ENCODE measurements around the gene CCSER1.

The CCSER1 gene

DNA sequence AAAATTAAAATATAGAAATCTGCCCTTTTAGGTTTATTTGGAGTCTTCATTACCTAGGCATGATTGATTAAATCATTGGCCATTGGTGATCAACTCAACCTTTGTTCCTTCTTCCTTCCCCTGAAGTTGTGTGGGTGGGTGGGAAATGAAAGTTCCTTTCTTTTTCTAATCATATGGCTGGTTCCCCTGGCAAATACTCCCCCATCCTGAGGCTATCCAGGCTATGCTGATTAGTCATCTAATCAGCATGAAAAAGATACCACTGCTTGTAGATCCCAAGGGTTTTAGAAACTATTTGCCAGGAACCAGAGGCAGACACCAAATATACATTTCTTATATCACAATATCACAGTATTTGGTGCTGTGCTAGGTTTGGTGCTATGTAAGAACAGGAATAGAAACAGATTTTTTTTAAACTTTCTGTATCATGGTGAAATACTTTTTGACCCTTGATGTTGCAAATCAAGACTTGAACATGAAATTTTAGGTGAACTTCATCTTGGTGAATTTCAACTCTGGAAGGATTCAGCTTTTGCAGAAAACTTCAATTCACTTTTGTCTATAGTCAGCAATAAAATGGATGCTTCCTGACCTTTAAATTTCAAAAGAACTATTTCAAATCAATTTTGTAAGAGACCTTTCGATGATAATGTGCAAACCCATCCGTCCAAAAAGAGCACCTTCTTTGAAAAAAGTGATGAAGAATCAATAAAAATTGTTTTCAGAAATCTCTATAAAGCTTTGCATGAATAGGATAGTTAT is 71.1 kb downstream of the CCSER1 start:
- DNase-seq, result no peak

GRCh38 chr4:90207887-90208454 is 80.8 kb downstream of the CCSER1 start:
- no peak for DNase-seq

DNA sequence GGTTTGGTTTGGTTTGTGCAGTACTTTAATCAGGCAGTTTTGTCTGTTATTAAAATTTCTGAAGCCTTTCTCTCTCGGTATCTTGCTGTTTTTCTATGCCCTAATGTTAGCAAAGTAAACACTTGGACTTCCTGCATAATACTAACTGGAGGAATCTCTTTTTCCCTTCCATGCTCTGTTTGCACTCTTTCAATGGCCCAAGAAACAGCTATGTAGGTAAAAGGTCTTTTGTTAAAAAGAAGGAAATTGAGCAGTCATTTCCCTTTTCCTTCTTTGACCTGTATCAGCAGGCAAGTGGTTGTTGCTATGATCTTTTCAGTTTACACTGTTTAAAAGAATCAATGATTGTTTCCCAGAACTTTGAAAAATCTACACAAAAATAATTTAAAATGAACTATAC is 82.7 kb downstream of the CCSER1 start:
- DNase-seq, result peak in 1 of 3 experiments; percentile 42

GRCh38 chr4:90211174-90211573 is 84.0 kb downstream of the CCSER1 start:
- no peak for DNase-seq

DNA sequence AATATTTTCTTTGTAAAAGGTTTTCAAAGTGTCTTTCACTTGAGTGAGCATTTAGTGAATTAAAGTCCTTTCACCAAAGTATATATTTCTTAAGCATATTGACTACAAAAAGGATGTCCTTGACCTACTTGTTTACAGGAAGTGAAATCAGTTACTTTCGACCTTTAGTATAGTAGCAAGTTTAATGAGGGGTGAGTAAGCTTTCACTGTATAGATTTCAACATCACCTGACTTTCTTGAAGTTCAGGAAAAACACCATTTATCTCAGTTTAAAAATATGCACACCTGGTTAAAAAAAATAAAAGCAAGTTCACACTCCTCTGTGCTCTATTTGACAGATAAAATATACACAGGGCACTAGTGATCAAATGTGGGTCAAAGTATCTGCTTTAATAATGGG is 88.1 kb downstream of the CCSER1 start:
- DNase-seq, result no peak

- DNase-seq, result no peak
Observed at GRCh38 chr4:90219822-90220221, 92.6 kb downstream of the CCSER1 start.

- DNase-seq, result peak in 1 of 3 experiments; percentile 53
Observed at GRCh38 chr4:90220459-90220858, 93.3 kb downstream of the CCSER1 start.

DNA sequence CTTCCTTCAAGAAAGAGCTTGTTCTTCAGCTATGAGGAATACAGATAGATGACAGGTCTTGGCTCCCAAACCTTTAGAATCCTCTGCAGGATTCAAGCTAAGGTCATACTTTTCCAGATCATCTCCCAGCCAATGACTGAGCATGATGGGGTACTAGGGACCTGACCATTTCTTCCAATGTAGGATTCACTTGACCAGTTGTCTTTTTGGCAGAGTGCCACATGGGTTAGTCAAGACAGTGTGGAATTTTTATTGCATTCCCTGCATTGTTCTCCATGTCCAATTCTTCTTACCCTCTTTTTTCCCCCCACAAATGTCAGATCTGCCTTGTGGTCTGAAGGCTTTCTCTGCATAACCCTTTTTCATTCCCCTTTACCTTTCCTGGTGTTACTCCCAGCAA is 99.5 kb downstream of the CCSER1 start:
- no peak for DNase-seq

DNA sequence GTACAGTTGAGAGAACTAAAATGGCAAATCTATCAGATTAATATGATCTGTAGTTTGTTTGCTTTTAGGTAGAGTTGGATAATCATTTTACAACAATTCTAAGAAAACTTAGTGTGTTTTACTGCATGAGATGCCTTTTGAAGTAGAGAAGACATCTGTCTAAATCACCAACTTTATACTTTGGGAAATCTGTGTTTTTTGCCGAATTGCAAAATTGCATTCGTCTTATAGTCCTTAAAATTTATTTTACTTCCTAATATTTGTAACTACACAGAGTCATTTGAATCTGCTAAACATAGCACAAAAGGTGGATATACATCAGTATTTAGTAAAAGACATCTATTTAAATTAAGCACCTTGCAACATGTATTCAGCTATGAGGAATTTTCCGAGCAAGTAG is 100.0 kb downstream of the CCSER1 start:
- no peak for DNase-seq

DNA sequence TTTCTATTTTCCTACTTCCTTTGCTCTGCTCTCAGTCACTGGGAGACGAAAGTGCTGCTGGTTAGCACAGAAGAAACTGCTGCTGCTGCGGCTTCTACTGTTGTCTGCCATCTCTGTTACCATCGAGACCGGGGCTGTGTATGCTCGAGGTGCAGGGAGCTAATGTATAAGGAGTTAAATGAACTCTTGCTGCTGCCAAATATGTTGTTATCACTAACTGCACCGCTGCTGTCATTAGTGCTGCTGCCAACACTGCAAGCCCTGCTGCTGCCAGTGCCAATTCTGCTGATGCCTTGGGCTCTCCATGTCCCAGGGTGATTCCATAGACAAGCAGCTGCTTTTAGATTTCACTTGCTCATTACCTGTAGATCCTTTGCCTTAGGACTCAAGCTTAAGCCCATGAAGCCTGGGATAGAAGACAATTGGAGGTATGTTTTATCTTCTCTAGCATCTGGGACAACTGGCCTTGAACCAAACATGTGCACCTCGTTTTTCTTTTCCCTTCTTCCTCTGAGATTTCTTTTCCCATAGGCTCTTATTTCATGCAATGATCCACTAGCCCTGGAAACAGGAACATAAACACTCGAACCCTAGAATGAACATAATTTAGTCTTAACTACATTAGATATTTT is 107.8 kb downstream of the CCSER1 start:
- DNase-seq, result no peak

DNA sequence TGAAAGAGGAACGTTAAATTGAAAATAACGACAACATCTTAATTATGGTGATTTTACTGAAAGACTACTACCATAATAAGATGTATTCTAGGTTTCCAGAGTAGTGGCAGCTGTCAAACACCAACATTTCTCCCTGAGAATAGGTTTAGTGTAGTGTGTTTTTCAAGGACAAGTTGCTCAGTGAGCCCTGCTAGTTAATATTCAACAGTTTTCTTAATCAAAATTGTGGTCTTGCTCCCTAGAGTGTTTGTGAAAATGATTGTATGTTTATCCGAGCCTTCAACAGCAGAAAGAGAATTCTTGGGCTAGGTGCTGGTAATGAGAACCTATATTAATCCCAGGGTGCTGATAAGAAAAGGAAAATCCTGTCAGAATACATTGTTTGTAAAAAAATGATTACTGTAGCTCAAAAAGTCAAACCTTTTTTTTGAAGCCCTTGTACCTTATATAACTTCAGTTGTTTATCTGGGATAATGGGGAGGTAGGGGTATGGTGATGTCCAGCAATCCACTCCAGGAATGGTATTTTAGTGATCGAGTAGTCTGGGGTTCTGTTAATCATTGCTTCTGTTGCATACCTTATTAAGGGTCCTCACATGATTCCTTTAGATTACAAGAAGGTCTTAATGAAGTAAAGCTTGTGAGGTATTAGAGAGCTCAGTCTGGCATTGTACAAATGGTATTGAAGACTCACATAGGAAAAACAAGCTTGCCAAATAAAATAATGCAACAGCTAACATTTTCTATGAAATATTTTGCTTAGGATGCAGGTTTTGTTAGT is 110.7 kb downstream of the CCSER1 start:
- DNase-seq, result no peak

GRCh38 chr4:90240333-90240732 is 113.1 kb downstream of the CCSER1 start:
- no peak for DNase-seq

DNA sequence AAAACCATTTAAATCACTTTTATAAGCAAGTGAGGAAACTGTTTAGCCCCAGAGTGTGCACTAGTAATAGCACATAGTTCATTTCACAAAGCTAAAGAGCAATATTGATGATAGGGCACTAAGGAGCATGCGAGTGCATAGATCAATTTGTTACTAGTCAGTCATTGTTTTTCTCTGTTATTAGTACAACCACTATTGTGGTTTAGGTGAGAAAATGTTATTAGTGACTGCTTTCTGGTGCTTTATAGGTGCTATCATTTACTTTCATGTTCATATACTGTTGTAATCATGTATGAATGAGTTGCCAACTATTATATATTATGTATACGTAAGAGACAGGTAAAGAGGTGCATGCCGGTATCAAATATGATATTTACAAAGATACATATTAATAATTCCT is 113.8 kb downstream of the CCSER1 start:
- no peak for DNase-seq

- DNase-seq, result no peak
Observed at GRCh38 chr4:90245837-90246236, 118.6 kb downstream of the CCSER1 start.

- DNase-seq, result no peak
Observed at GRCh38 chr4:90246816-90247215, 119.6 kb downstream of the CCSER1 start.

DNA sequence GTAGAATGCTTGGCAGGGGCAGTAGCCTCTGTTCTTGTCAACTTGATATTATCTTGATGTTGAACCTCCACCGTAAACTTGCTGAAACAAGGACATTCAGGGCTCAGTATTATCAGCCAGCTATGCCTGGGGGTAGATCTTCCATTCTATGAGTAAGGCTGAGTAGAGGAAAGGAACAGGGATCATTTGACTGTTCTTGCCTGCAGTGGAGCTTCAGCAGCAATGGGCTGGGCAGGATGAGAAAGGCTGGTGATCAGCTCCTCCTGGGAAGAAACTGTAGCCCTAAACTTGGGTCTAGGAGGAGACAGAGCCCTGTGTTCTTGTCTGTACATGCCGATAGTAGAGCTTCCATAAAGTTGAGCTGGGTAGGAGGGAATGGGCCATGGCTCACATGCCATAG is 127.2 kb downstream of the CCSER1 start:
- DNase-seq, result no peak

DNA sequence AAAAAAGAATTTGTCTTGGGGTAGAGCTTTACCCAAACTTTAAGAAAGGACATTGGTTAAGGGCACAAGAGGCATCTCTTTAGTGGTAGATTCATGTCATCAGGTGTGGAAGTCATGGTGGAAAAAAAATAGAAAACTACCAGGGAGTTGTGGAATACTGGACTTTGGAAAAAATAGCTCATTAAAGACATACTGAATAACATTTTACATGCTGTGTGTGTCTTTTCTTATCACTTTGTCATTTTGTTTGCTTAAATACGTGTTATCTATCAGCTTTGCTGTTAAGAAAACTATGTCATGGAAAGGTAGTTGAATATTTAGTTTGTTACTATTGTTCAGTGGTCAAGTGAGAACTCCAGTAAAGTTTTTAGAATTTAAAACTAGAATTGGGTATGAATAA is 147.0 kb downstream of the CCSER1 start:
- no peak for DNase-seq

GRCh38 chr4:90280954-90281353 is 153.8 kb downstream of the CCSER1 start:
- no peak for DNase-seq

DNA sequence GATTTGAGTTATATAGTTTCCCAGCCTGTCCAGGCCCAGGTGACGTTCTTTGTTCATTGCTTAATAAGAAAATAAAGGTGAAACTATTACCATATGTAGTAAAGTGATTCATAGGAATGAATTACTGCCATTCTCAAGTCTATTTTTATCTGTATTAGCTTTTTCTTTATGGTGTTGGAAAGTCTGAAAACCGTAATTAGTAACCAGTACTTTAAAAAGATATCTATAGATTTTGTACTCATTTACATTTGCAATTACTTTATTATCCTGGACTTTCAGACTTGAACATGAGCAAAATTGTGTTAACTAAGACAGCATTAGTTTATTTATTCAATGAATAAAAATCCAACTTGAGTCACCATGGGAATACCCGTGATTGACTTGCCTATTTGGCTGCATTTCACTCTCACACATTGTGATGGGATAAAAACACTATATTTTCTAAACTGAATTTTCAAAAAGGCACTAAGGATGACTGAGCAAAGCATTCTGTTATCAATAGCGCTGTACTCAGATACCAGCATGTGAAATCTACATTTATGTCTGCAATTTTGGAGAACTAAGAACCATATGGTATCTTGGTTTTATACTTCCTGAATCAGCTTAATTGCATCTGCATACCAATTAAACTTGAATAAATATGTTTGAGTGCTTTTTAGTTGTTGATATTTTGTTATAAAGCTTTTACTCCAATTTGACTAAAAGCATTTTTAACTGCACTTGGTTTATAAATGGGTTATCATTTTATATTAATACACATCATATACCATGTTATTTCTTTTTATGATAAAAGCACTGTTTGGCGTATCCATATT is 154.6 kb downstream of the CCSER1 start:
- DNase-seq, result no peak

GRCh38 chr4:90290345-90290744 is 163.2 kb downstream of the CCSER1 start:
- no peak for DNase-seq

DNA sequence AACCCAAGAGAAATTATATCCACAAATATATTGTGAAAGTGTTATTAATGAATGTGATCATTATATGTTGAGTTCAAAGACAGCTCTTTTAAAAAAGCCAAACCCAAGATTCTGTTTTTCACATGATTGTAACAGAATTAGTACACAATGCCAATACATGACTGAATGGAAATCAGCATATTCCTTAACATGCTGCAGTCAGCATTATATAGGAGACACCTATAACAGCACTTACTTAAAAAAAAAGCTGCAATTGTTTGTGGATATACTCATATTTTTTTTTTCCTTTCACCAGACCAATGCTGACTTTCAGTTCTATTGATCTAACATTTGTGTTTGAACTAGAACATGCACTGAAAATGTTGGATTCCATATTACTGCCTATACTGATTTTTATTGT is 165.2 kb downstream of the CCSER1 start:
- DNase-seq, result no peak

DNA sequence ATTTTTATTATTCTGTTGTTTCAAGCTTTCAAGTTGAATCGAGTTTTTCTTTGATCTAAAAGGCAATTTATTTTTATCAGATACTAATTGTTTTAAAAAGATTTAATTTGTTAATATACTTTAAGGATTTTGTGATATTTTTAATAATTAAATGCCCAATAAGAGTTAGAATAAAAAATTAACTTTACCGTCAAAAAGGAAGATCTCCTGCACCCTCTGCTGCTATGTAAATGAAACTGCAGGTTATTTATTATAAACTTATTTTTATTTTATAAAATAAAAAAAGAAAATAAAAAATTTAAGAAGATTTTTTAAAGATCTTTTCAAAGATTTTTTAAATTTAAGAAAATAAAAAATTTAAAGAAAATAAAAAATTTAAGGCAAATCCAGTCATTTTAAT is 166.1 kb downstream of the CCSER1 start:
- peak in 1 of 3 experiments; percentile 12 for DNase-seq

DNA sequence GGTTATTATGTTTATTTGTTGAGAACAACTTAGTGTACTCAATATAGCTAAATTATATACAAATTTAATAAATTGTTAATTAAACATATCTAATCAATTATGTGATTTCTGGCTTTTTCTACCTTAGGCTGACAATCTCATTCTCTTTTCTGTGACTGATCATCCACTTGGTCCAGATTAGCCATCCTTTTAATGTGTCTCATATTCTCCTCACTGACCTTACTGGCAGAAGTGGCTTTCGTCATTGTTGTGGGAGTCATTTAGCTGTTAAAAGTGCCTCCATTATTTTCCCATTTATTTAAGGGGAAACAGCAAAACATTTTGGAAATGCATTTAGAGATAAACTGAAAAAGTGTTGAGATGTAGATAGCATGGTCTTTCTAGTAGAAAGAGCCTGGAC is 172.2 kb downstream of the CCSER1 start:
- no peak for DNase-seq
